BE2C (cell line): Measurements from ENCODE around the gene SND1.
"Not testable (repeated sequence)": the region's sequence is repeated elsewhere in the genome, so short reads cannot be mapped to it uniquely, and the experiment has no call there.

Source experiments
- DNase-seq: peaks from one replicate; pipeline ENCODE4 v3.0.0-alpha.2; 2020
- H3K27me3 ChIP-seq: fragments of 250-450 bp; sonication (Bioruptor Pico); 2 replicates; pipeline ENCODE4 v1.5.1; 2020; ENCODE audit warnings: mild to moderate bottlenecking
- H3K36me3 ChIP-seq: fragments of 250-450 bp; sonication (Bioruptor Pico); 2 replicates; pipeline ENCODE4 v1.5.1; 2020; ENCODE audit warnings: mild to moderate bottlenecking
- H3K4me1 ChIP-seq: fragments of 250-450 bp; sonication (Bioruptor Pico); 2 replicates; pipeline ENCODE4 v1.5.1; 2020
- H3K4me3 ChIP-seq: 2 replicates; pipeline ENCODE4 v1.5.1; 2011; ENCODE audit warnings: low read depth, low read length
- H3K9me3 ChIP-seq: fragments of 250-450 bp; sonication (Bioruptor Pico); 2 replicates; pipeline ENCODE4 v1.5.1; 2020
- CTCF ChIP-seq: IDR thresholded peaks from 2 replicates; pipeline ENCODE4 v1.5.1; 2012; ENCODE audit warnings: mild to moderate bottlenecking, low read depth, low read length

SND1 gene

DNA sequence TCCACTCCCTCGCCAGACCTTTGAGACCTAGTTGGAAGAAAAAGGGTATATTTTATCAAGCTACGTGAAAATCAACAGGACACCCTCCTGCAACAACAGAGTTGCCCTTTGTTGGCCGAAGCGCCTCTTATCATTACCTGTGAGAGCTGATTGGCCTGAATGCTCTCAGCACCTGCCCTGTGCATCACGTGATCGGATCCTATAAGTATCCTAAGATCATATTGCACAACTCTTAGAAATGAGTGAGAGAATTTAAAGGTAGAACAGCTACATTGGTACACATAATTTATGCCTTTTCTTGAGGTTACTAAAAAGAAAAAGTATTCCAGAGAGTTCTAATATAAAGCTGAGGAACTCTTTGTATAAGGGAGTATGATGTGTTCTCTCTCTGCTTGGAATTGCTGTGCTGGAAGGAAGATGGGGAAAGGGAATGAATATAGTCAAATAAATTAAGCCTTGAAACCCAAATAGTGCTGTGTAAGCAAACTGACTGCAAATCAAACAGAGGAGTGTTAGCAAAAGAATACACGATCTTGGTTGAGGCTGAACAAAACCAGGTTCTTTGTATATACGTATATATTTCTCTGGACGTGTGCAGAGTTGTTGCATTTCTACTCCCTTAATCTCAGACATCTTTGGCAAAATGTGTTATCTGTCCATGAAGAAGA, 309.9 kb downstream of the SND1 start:
- TF ChIP-seq CTCF = no peak
- no peaks in the 10 kb centered on the region for H3K9me3 ChIP-seq
- DNase-seq = no peak
- H3K4me3 ChIP-seq = no peak overlapping the region
- no peaks in the 10 kb centered on the region for H3K27me3 ChIP-seq
- H3K36me3 ChIP-seq = no peaks in the 10 kb centered on the region
- H3K4me1 ChIP-seq = no peaks in the 10 kb centered on the region

GRCh38 chr7:127962589-127963361, 310.8 kb downstream of the SND1 start:
- Histone ChIP-seq H3K4me1 (no peaks in the 10 kb centered on the region), H3K4me3 (no peak overlapping the region), H3K9me3 (no peaks in the 10 kb centered on the region), H3K36me3 (no peaks in the 10 kb centered on the region), H3K27me3 (no peaks in the 10 kb centered on the region)
- no peak for DNase-seq
- TF ChIP-seq CTCF = no peak

- H3K27me3 ChIP-seq, H3K9me3 ChIP-seq, H3K4me3 ChIP-seq, H3K36me3 ChIP-seq, H3K4me1 ChIP-seq, DNase-seq: not testable (repeated sequence)
Measured at GRCh38 chr7:127963850-127964249, 311.9 kb downstream of the SND1 start.

GRCh38 chr7:127967281-127967680, 315.3 kb downstream of the SND1 start:
- Histone ChIP-seq H3K27me3 (no peaks in the 10 kb centered on the region), H3K9me3 (no peaks in the 10 kb centered on the region), H3K4me3 (no peak overlapping the region), H3K4me1 (no peaks in the 10 kb centered on the region), H3K36me3 (no peaks in the 10 kb centered on the region; the same call in 1 of the 2 replicates)
- no peak for DNase-seq
- TF ChIP-seq CTCF = no peak

- Histone ChIP-seq H3K36me3 (no peaks in the 10 kb centered on the region; the same call in 1 of the 2 replicates), H3K9me3 (no peaks in the 10 kb centered on the region), H3K4me1 (no peaks in the 10 kb centered on the region), H3K4me3 (no peak overlapping the region), H3K27me3 (no peaks in the 10 kb centered on the region)
- TF ChIP-seq CTCF = no peak
- DNase-seq = no peak
Measured at GRCh38 chr7:127968547-127968946, 316.6 kb downstream of the SND1 start.

- no peak for TF ChIP-seq CTCF
- Histone ChIP-seq H3K4me1 (no peaks in the 10 kb centered on the region), H3K4me3 (no peak overlapping the region), H3K36me3 (no peaks in the 10 kb centered on the region; the same call in 1 of the 2 replicates), H3K9me3 (no peaks in the 10 kb centered on the region), H3K27me3 (no peaks in the 10 kb centered on the region)
- no peak for DNase-seq
Measured at GRCh38 chr7:127973832-127974231, 321.8 kb downstream of the SND1 start.
